Measurements from ENCODE around the gene DEPDC5.

DNA sequence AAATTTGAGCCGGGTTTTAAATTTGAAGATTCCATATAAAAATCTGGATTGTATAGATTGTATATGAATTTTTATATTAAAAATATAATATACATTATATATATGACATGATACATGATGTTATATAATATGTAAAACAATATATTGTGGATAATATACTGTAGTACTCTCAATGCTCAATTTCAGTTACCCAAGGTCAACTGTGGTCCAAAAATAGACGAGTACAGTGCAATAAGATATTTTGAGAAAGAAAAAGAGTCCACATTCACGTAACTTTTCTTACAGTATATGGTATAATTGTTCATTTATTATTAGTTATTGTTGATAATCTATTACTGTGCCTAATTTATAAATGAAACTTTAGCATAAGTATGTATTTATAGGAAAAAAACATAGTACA is 96.3 kb downstream of the DEPDC5 start:
- TF ChIP-seq, protein P1, sequence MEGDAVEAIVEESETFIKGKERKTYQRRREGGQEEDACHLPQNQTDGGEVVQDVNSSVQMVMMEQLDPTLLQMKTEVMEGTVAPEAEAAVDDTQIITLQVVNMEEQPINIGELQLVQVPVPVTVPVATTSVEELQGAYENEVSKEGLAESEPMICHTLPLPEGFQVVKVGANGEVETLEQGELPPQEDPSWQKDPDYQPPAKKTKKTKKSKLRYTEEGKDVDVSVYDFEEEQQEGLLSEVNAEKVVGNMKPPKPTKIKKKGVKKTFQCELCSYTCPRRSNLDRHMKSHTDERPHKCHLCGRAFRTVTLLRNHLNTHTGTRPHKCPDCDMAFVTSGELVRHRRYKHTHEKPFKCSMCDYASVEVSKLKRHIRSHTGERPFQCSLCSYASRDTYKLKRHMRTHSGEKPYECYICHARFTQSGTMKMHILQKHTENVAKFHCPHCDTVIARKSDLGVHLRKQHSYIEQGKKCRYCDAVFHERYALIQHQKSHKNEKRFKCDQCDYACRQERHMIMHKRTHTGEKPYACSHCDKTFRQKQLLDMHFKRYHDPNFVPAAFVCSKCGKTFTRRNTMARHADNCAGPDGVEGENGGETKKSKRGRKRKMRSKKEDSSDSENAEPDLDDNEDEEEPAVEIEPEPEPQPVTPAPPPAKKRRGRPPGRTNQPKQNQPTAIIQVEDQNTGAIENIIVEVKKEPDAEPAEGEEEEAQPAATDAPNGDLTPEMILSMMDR (IDR thresholded peaks at IDR 0.05; ENCODE audit: low read depth, low read length, poor library complexity, severe bottlenecking), result no peak
- no peak for TF ChIP-seq EZH2phosphoT487 (IDR thresholded peaks at IDR 0.05; ENCODE audit: borderline replicate concordance, low read length)
